Measurements from ENCODE around the gene ERFL.
"Not testable (repeated sequence)": the region's sequence is repeated elsewhere in the genome, so short reads cannot be mapped to it uniquely, and the experiment has no call there.

Gene ERFL

DNA sequence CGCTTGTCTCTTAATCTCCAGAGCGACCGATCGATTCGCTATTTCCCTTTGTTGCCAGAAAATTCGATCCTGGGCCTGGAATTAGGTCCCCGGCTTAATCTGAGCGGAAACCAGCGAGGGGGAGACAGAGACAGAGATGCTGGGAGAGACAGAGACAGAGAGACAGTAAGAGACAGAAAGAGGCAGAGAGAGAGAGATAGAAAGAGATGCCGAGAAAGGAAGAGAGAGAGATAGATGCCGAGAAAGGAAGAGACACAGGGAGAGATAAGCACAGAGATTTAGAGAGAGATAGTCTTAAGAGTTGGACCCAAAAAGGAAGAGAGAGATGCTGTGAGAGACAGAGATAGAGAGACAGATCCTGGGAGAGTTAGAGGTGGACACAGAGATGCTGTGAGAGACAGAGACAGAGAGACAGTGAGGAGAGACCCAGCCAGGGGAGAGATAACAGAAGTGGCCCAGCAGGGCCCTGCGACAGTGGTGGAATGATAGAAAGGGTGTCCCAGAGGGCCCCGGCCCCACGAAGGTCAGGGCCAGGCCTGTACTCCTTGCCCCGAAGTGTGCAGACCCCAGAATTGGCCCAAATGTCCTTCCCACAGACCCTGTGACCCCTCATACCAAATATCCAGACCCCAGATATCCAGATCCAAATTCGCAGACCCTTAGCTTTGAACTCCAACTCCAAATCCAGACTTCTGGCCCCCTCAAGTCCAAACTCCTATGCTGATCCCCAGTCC, 1.3 kb downstream of the ERFL start:
- DNase-seq (ENCODE audit: low read depth in 3 of 3), result no peak

DNA sequence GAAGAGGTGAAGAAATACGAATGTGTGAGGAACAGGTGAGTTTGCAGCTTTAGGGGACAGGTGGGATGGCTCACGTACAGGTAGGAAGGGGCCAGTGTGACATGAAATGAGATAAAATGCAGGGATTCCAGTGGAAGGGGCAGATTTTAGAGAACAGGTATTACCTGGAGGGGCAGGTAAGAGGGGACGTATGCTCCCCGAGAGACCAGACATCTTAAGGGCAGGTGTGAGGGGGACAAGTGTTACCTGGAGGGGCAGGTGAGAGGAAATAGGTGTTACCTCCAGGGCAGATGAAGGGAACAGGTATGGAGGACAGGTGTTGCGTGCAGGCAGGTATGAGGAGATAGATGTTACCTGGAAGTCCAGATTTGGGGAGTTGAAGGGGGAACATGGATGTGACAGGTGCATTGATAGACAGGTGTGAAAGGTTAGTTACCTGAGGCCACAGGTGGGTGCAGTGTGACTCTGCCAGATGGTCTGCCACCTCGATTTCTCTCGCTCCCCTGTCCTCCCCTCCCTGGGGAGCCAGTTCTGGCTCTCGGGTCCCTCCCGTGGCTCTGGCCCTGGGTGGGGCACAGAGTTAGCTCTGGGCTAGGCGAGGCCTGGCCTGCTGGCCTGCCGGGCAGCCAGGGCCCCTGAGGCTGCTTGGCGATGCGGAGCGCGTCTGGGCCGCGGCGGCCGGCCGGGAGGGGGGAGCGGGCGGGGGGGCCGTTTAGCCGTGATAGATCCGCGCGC, 2.1 kb downstream of the ERFL start:
- DNase-seq (ENCODE audit: low read depth in 3 of 3), result no peak

DNA sequence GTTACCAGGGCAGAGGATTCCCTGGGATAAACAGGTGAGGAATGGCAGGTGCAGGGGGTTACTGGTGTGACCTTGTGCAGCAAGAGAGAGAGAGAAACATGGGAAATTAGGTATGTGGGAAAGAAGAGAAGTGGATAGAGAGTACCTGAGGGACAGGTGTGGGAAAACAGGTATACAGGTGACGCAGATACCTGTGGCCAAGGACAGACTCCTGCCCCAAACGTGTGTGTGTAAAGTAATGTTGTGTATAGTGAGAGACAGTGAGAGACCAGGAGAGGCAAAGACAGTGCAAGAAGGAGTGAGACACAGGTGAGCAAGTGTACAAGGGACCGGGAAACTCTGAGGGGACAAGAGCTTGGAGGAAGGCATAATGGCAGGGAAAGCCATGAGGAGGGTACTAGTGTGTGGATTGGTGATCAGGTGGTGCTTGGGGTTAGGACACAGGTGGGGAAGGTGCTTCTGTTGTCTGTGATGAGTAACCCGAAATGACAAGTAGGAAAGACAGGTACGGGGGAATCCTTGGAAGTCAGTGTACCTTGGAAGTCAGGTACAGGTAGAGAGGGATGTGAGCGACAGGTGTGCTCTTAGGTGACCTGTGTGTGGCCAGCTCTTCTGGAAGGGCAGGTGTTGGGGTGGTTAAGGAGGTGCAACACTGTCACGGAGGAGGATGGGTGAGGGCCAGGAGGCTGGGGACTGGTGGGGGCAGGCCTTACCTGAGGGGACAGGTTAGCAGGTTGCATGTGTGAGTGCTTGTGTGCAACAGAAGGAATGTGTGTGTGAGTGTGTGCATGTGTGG, 2.8 kb downstream of the ERFL start:
- DNase-seq (ENCODE audit: low read depth in 3 of 3), result no peak

DNA sequence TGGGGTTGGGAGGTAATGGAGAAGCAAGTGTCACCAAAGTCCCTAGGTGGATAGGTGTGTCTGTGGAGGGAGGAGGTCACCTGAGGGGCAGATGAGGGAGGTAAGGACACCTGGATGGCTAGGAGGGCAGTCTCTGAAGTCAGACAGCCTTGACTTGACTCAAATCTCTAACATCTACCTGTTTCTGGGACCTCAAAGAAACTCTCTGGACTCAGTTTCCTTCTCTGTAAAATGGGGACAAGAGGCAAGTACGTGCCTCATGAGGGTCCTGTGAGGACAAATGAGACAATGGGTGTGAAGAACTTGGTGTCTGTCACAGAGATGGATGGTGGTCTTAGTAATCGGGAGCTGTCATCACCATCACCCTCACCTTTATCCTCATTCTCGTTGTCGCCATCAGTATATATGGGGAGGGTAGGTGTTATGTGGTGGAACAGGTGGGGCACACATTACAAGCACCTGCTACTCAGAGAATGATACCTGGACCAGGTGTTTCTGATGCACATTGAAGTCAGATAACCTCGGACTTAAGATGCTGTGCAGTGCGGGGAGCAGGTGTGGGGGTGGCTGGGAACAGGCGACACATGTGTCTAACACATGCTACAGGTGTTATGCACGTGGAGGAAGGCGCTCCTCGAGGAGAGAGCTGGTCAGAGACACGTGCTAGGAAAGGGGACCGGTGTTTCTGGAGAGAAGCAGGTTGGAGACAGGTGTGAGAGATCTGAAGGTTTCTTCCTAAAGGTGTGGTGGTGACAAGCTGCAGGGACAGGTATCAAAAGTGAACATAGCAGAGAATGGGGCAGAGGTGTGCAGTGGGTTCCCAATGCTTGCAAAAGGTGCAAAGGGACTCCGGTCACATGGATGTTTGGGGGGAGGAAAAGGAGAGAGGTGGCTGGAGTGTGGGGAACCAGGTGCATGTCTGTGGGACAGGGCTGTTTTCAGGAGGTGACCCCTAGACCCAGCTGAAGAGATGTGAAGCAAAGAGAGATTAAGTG, 3.8 kb downstream of the ERFL start:
- no peak for DNase-seq (ENCODE audit: low read depth in 3 of 3)

DNA sequence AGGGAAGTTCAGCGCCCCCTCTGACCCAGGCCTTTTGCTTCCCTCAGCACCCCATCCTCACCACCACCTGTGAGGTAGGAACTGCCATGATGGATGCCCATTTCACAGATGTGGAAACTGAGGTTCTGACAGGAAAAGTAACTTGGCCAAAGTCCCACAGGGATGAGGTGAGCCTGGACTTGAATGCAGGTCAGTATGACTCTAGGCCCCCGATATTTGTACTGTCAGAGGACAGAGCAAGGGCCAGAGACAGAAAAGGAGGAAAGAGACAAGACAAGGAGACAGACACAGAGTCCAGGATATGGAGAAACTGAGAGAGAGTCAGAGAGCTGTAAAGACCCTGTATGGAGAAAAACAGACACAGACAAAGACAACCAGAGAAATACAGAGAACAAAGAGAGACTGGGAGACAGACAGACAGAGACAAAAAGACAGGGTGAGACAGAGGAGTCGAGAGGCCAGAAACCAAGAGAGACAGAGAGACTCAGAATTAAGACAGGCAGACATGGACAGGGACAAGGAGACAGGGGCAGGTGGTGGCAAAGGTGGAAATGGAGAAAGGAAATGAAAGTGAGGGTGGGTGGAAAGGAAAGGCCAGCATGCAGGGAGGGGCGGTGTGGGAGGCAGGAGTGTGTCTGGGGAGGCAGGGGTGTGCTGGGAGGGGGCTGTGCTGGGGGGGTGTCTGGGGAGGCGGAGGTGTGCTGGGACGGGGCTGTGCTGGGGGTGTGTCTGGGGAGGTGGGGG, 5.0 kb downstream of the ERFL start:
- DNase-seq (ENCODE audit: low read depth in 3 of 3), result no peak

DNA sequence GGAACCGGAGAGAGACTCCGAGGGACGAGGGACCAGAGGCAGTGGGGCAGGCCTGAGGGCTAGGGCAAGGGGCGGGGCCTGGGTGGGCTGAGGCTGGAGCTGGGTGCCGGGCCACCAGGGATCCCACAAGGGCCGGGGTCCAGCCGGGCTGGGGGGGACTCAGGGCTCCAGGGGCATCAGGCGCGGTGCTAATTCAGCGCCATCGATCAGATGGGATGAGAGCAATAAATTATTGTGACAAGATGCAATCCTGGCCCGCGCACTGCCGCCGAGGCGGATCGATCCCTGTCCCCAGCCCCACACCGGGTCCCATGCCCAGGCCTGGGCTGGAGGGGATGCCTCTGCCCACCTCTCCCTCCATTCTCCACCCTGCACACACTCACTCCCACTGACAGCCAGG, 5.7 kb downstream of the ERFL start:
- DNase-seq (ENCODE audit: low read depth in 3 of 3), result no peak

DNA sequence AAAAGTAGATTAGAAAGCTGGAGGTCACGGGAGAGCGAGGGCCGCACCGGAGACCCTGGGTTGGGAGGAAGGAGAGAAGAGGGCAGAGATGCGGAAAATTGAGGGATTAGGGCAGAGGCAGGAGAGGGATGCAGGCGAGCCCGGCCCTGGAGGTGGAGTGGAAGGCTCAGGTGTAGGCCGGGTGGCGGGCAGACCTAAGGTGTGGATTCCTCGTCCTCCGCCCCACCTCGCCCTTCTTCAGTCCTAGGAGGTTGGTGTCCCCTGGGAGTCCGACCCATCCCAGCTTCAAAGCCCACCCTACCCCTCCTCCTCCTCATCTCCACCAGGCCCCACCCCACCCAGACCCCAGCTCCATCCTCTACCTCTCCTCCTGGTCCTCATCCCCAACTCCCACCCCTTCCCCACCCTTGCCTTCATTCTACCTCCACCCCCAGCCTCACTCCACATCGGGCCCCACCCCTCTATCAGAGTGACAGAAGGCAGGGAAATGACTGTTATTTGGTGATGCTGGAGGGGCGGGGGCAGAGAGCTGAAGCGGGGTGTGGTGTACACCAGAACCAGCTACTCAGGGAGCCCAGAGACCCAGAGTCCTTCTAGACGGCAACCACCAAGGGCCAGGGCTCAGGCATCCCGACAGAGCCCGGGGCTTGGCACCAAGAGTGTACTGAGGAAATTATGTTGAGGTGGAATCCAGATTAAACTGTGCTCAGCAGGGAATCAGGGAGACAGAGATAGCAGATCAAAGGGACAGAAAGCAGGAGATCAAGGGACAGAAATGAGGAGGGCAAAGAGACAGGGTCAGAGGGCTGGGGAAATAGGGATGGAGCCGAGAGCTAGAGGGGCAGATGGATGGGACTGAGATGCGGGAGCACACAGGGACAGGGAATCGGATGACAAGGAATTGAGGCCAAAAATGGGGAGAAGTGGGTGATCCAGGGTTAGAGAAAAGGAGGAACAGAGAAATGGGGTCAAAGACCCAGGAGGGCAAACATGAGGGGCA, 6.4 kb downstream of the ERFL start:
- DNase-seq (ENCODE audit: low read depth in 3 of 3), result no peak

DNA sequence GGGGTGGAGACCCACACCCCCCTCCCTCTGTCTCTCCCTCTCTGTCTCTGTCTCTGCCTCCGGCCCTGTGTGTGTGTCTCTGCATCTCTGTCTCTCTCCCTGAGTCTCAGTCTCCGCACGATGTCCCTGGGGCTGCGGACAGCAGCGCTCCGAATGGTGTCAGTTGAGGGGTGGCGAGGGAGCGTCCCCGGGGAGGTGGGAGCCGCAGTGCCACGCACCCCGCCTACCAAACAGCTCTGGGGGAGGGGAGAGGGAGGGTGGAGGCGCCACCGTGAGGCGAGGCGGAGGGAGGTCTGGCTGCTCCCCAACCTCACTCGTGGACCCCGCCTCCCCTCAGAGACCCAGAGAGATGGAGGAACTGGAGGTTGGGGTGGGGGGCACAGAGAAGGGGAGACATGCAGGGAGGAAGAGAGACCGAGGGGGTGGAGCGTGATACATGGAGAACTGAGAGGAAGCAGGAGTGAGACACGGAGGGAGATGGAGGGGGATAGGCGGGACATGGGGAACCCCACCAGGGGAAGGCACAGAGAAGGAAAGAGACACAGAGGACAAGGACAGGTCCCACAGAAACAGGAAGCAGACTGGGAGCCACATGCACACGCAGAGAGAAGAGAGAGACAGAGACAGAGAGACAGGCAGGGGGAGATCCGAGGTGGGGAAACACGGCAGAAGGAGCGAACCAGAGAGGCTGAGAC, 7.2 kb downstream of the ERFL start:
- no peak for DNase-seq (ENCODE audit: low read depth in 3 of 3)

DNA sequence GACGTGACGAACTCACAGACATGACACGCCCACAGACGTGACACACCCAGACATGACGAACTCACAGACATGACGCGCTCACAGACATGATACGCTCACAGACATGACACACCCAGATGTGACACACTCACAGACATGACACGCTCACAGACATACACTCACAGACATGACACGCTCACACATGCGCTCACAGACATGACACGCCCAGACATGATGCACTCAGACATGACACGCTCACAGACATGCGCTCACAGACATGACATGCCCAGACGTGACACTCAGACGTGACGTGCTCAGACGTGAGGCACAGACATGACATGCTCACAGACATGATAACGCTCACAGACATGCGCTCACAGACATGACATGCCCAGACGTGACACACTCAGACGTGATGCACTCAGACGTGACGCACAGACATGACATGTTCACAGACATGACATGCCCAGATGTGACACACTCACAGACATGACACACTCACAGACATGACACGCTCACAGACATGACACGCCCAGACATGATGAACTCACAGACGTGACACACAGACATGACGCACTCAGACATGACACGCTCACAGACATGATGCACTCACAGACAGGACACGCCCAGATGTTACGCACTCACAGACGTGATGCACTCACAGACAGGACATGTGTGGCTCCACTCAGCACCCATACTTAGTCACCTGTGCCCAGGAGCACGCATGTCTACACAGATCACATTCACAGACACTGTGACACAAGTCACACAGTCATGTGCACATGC, 8.1 kb downstream of the ERFL start:
- no peak for DNase-seq (ENCODE audit: low read depth in 3 of 3)

DNA sequence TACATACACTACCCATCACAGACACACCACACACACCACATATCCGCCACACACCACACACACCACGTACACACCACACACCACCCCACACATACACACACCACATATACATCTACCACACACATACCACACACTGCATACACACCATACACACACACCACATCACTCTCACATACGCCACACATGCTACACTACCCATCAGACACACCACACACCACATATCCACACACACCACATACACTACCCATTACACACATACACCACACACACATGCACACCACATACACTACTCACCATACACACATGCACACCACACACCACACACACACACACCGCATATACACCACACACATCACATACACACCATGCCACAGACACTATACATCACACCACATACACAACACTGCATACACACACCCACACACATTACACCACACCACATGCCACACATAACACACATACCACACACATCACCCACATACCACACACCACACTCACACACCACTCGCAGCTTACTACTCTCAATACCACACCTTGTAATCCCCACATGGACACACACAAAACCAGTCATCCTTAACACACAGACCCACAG, 9.5 kb downstream of the ERFL start:
- no peak for DNase-seq (ENCODE audit: low read depth in 3 of 3)

DNA sequence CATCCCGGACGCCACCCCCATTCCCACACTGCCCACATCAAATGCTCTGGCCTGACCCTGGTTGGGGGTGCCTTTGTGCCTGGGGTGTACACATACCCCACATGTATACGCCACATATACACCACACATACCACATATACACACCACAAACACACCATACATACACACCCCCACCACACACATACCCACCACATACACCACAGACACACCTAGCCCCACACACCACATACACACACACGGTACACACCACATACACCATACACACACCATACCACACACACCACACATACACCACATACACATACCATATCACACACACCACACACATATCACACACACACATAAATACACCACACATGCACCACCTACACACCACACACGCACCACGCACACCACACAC, 10.2 kb downstream of the ERFL start:
- no peak for DNase-seq (ENCODE audit: low read depth in 3 of 3)

DNA sequence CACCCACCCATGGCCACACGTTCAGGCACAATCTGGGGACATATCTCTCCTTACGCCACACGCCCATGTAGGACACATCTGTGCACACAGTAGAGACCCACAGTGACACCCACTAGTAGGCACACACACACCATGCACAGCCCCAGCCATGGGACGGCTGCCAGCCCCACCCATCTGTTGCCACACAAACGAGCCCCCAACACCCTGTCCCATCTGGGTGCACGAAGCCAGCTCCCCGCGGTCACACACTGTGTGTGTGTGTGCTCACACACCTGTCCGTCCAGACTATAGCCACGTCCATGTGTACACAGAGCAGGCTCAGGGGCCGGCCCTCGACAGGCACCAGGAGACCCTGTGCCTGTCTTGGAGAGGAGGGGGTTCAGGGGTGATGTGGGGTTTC, 10.6 kb downstream of the ERFL start:
- no peak for DNase-seq (ENCODE audit: low read depth in 3 of 3)

DNA sequence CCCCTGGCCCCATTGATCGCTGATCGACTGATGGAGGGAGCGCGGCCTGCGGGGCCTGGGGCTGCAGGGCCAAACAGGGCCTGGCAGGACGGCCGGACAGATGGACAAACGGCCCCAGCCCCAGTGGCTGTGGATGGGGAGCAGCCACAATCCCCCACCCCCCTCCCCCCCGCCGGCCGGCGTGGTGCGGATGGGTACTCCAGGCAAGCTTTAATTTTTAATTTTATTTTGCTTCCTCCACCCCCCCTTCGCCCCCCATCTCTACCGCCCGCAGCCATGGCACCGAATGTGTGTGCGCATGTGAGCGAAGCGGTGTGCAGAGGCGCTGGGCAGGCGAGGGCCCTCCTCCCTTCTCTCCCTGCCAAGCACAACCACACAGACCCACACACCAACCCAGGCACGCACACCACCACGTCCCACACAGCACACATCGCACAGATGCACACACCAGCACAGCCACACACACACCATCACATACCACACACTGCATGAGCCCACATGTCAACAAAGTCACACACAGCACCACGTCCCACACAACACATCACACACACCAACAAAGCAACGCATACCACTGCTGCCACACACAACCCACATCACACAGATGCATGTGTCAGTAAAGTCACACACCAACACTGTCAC, 12.4 kb downstream of the ERFL start:
- no peak for DNase-seq (ENCODE audit: low read depth in 3 of 3)

DNA sequence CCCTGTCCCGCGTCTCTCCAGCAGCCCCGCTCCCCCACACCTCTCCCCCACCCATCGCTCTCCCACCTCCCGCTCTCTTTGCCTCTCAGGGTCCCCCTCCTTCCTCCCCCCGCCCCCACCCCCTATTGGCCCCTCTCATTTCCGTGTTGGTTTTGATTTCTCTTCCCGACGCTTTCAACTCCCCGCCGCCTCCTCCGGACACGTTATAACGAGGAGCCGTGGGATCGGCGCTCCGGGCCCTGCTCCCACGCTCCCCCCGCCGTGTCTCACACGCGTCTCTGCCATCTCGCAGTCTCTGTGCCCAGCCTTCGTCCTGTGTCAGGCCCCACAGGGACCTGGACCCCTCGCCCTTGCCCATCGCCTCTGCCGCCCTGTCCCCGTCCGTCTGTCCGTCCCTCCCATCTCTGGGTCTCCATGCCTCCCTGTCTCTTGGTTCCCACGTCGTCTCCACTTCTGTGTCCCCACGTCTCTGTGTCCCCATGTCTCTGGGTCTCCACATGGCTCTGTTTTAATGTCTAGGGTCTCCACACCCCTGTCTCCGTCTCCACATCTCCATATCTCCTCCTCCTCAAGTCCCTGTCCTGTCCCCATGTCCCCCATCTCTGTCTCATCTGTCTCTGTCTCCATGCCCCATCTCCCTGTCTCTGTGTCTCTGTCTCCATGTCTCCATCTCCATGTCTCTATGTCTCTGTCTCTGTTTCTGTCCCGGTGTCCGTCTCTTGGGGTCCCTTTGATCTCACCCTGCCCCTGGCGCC, 13.1 kb downstream of the ERFL start:
- no peak for DNase-seq (ENCODE audit: low read depth in 3 of 3)

DNA sequence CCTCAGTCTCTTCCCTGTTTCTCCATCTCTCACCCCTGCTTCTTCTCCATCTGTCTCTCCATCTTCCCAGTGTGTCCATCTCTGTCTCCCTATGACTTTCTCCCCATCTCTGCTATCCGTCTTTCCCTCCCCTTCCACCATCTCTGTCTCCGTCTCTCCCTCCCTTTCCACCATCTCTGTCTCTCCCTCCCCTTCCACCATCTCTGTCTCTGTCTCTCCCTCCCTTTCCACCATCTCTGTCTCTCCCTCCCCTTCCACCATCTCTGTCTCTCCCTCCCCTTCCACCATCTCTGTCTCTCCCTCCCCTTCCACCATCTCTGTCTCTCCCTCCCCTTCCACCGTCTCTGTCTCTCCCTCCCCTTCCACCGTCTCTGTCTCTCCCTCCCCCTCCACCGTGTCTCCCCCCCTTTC, 13.8 kb downstream of the ERFL start:
- DNase-seq (ENCODE audit: low read depth in 3 of 3), result not testable (repeated sequence)

Measured in stimulated activated CD4-positive, alpha-beta T cell treated with anti-CD3 and anti-CD28 coated beads, TNF-alpha, amount 100 ng/mL, for 24 hours (primary cell).